Fibroblast of lung (primary cell): ENCODE data around the gene MACROD1.

Experiments used
- CTCF ChIP-seq, 2 donors: IDR thresholded peaks in 1 of 2; conservative IDR thresholded peaks in 1 of 2; 1 replicate in 1 of 2; 2 replicates in 1 of 2; pipeline ENCODE4 v1.5.1; 2011 to 2012; ENCODE audit warnings: low read length in 2 of 2, control low read depth in 1 of 2, inconsistent platforms in 1 of 2, low read depth in 1 of 2, mild to moderate bottlenecking in 1 of 2
- EZH2 ChIP-seq: IDR thresholded peaks from 2 replicates; pipeline ENCODE4 v1.5.1; 2012; ENCODE audit warnings: low read length, control low read depth, mild to moderate bottlenecking; ENCODE audit errors: missing control alignments

GRCh38 chr11:63985812-63986155 is 180.1 kb downstream of the MACROD1 start:
- TF ChIP-seq CTCF (conservative IDR thresholded peaks at IDR 0.05 in 1 of 2, IDR thresholded peaks at IDR 0.05 in 1 of 2; ENCODE audit: low read depth in 1 of 2, low read length in 2 of 2) (no peak), EZH2 (no peak)
